SU-DHL-6 (cell line): Measurements from ENCODE around the gene RNF43.
"Not testable (repeated sequence)": the region's sequence is repeated elsewhere in the genome, so short reads cannot be mapped to it uniquely, and the experiment has no call there.

ENCODE experiments used
- CTCF ChIP-seq: fragments of 200-600 bp; sonication (generic); IDR thresholded peaks from one replicate; pipeline ENCODE4 v1.5.1; 2017; ENCODE audit warnings: antibody characterized with exemption, mild to moderate bottlenecking, low read length, moderate library complexity; ENCODE audit not compliant: insufficient read depth, poor library complexity, severe bottlenecking
- EZH2phosphoT487 ChIP-seq: fragments of 200-600 bp; sonication (generic), shearing (Covaris generic); conservative IDR thresholded peaks from 2 replicates; pipeline ENCODE4 v1.6.1; 2018; ENCODE audit warnings: mild to moderate bottlenecking, antibody characterized with exemption, low read length, moderate library complexity, mixed read lengths

GRCh38 chr17:58397421-58397820 lies 19.9 kb downstream of the RNF43 start:
- not testable (repeated sequence) for TF ChIP-seq CTCF, EZH2phosphoT487
